HCEC 1CT (cell line): ENCODE data around the gene ALG8.
"Not testable (repeated sequence)": the region's sequence is repeated elsewhere in the genome, so short reads cannot be mapped to it uniquely, and the experiment has no call there.

Source experiments
- DNase-seq: peaks from one replicate; pipeline ENCODE4 v3.0.0-alpha.2; 2017

ALG8 gene

DNA sequence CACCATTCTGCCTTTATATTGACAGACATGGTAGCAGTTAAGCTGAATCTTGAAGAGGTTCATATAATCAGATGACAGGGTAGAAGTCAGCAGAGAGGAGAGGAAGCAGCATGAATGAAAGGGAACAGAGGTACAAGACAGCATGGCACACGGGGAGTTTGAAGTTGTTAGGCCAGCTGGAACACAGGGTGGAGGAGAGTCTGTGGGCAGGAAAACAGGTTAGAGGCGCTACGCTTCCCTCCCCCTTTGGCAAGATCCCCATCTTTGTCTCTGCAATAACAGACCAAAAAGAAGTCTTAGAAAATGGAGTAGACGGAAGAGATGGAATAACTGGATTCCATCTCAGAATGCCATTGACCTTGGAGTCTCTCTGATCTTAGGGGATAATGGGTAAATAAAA is 39.8 kb downstream of the ALG8 start:
- DNase-seq, result no peak

DNA sequence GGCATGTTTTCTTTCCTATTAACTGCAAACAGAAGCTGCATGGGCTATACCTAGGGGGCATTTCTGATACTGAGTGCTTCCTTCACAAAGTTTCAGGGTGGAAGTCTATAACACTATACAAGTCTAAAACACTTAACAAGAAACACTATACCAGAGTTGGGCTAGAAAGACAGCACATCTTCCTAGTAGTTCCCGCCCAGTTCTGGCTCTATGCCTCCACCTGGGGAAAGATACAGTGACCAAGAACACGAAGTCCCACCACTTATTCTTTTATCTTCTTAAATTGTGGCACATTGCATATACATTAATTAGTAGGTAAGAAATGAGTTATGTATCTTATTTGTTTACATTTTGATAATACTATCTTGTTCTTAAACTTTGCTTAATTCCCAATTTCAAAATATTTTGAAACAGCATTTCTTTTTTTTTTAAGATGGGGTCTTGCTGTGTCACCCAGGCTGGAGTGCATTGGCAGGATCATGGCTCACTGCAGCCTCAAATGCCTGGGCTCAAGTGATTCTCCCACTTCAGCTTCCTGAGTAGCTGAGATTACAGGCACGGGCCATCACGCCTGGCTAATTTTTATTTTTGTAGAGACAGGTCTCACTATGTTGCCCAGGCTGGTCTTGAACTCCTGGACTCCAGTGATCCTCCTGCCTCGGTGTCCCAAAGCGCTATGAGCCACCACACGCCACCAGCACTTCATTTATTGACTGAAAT is 41.6 kb downstream of the ALG8 start:
- no peak for DNase-seq

DNA sequence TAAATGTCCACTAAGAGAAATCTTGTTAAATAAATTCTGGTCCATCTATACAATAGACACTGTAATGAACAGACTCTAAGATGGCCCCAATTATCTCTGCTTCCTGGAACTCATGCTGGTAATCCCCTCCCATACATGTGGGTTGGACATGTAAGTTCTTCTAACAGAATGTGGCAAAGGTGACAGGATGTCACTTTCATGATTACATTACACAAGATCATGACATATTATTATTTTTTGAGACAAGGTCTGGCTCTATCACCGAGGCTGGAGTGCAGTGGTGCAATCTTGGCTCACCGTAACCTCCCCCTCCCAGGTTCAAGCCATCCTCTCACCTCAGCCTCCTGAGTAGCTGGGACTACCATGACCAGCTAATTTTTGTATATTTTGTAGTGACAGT is 45.2 kb downstream of the ALG8 start:
- DNase-seq, result no peak

DNA sequence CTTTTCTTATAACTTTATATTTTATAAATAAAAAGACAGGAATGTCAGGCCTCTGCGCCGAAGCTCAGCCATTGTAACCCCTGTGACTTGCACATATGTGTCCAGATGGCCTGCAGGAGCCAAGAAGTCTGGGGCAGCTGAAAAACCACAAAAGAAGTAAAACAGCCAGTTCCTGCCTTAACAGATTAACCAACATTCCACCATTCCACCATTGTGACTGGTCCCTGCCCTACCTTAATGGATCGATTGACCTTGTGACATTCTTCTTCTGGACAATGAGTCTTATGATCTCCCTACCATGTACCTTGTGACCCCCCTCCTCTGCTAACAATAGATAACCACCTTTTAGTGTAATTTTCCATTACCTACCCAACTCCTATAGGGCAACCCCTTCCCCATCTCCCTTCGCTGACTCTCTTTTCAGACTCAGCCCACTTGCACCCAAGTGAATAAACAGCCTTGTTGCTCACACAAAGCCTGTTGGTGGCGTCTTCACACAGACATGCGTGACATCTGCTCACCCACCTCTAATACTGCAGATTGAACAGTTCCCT is 52.8 kb downstream of the ALG8 start:
- not testable (repeated sequence) for DNase-seq

DNA sequence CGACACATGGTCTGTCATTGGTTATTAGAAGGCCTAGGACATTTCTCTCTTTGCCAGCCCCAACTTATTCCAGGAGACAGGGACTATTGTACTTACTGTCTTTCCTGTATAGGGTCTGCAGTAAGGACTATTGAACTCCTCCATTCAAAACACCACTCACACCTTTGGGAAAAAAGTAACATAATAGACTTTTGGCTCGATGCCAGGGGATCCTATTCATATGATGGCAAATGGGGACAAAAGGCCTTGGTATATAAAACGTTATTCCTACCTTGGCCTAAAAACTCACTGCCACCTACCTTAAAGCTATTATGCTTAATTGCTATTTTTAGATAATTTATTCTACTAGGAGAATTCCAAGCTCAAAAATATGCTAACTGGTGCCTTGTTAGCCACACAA is 53.5 kb downstream of the ALG8 start:
- DNase-seq, result no peak

DNA sequence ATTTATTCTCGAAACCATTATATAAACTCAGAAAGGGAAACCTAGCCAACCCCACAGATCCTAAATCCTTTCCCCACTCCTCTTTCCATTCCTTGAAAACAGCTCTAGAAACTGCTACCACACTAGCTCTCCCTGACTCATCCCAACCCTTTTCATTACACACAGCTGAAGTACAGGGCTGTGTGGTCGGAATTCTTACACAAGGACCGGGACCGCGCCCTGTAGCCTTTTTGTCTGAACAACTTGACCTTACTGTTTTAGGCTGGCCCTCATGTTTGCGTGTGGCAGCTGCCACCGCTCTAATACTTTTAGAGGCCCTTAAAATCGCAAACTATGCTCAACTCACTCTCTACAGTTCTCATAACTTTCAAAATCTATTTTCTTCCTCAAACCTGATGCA is 54.9 kb downstream of the ALG8 start:
- not testable (repeated sequence) for DNase-seq

DNA sequence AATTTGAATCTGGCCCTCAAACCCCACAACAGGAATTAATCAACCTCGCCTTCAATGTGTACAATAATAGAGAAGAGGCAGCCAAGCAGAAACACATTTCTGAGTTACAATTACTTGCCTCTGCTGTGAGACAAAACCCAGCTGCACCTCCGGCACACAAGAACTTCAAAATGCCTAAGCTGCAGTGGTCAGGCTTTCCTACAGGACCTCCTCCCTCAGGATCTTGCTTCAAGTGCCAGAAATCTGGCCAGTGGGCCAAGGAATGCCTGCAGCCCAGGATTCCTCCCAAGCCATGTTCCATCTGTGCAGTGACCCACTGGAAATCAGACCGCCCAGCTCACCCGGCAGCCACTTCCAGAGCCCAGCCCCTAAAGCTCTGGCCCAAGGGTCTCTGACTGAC is 56.4 kb downstream of the ALG8 start:
- DNase-seq, result no peak

DNA sequence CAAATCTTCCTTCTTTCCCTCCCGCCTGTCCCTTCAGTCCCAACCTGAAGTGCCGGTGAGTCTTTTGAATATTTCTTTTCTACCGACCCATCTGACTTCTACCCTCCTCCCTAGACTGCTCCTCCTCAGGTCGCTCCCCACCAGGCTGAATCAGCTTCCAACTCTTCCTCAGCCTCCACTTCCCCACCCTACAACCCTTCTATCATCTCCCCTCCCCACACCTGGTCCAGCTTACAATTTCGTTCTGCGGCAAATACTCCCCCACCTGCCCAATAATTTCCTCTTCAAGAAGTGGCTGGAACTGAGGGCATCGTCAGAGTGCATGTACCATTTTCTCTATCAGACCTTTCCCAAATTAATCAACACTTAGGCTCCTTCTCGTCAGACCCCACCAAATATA is 57.3 kb downstream of the ALG8 start:
- no peak for DNase-seq

DNA sequence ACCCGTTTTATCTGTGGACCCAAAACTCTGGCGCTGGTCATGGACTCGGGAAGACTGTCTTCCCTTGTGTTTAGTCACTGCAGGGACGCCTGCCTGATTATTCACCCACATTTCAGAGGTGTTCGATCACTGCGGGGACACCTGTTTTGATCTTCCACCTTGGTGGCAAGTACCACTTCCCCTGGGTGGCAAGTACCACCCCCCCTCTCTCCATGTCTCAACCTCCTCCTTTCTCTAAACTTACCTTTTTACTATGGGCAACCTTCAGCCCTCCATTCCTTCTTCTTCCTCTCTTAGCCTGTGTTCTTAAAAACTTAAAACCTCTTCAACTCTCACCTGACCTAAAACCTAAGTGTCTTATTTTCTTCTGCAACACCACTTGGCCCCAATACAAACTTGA is 57.8 kb downstream of the ALG8 start:
- no peak for DNase-seq

DNA sequence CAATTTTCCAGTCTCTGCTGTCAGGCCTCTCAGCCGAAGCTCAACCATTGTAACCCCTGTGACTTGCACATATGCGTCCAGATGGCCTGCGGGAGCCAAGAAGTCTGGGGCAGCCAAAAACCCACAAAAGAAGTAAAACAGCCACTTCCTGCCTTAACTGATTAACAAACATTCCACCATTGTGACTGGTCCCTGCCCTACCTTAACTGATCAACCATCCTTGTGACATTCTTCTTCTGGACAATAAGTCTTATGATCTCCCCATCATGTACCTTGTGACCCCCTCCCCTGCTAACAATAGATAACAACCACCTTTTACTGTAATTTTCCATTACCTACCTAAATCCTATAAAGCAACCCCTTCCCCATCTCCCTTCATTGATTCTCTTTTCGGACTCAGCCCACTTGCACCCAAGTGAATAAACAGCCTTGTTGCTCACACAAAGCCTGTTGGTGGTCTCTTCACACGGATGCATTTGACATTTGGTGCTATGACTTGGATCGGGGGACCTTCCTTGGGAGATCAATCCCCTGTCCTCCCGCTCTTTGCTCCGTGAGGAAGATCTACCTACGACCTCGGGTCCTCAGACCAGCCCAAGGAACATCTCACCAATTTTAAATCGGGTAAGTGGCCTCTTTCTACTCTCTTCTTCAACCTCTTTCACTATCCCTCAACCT is 58.5 kb downstream of the ALG8 start:
- peak; percentile 32 for DNase-seq

DNA sequence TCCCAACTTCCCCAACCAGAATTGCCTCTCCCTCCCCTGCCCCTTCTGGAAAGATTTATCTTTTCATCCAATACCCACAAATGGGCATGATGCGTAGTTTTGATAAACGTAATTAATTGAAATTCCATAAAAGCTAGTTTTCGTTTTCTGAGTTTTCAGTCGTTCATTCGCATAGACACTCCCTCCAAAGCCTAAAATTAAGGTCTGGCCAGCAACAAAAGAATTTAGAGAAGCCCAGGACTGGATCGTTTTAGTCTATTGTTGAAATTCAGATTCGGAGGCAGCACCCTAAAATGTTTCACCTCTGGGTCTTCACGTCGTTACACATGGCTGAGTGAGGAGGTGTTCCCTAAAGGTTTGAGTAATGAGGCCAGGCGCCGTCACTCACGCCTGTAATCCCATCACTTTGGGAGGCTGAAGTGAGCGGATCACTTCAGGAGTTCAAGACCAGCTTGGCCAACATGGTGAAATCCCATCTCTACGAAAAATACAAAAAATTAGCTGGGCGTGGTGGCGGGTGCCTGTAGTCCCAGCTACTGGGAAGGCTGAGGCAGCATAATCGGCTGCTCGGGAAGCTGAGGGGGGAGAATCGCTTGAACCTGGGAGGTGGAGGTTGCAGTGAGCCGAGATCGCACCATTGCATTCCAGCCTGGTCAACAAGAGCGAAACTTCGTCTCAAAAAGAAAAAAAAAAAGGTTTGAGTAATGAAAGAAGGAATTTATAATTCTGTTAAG is 59.2 kb downstream of the ALG8 start:
- no peak for DNase-seq

DNA sequence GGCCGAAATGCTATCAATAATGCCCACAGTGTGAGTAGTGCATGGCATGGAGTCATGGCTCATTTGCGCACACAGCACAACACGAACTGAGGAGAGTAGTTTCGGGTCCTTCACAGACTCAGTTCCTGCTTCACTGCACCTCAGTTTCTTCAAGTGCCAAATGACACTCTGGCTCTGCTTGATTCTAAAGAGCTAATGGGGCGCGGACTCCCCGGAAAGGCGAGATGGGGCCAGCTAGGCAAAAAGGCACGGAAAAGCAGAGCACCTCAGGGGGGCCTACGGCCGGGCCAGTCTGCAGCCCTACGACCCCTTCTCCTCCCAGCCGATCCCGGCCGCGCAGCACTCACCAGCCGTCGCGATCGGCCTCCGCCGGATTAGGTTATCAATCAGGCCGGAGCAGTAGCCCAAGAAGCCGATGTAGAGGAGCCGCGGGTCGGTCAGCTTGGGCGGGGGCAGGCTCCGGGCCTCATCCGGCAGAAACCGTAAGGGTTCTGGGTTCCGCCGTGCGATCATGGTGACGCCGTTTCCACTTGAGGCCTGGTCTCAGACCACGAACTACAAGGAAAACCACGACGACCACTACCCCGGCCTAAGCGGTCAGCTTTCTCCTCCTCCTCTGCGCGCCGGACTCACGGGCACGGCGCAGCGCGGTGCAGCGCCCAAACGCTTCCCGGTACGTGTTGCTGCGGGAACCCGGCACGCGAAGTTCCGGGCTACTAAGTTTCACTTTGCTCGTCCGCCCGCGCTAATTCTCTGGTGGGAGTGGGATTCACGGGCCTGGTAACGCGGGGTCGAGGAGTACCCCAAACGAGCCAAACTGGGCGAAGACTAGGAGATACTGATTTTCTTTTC is 60.0 kb downstream of the ALG8 start, which contains the start of gene NDUFC2:
NDUFC2 (minus strand) TSS at position 631 of the 852 bp plus-strand sequence; CDS start at position 513, 118 bp downstream.
- peak; percentile 80 for DNase-seq

DNA sequence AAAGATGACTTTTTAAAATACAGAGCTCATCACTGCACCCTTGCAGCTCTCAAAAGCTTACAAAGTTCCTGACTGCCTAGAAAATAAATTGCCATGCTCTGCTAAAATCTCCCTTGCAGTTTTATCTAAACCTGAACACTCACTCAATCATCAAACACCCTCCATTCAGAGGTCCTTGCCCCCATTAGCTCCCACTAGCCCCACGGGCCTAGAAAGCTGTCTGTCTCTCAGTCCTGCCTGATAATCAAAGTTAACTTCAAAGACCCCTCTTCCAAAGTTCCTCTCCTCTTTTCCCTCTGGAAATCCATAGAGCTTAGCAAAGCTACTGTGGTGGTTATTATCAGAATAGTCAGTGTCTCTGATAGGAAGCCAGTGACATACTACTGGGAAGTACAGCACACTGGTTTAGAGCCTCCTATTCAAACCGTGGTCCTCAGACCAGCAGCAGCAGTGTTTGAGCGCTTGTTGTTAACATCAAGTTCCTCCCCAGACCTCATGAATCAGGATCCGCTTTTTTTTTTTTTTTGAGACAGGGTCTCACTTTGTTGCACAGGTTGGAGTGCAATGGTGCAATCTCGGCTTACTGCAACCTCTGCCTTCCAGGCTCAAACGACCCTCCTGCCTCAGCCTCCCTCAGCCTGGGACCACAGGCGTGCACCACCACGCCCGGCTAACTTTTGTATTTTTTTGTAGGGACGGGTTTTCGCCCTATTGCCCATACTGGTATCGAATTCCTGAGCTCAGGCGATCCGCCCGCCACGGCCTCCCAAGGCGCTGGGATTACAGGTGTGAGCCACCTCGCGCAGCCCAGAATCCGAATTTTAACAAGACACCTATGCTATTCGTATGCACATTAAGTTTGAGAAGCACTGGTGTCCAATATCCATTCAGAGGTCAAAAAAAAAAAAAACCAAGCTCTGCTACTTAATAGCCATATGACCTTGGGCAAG is 60.9 kb downstream of the ALG8 start:
- no peak for DNase-seq

DNA sequence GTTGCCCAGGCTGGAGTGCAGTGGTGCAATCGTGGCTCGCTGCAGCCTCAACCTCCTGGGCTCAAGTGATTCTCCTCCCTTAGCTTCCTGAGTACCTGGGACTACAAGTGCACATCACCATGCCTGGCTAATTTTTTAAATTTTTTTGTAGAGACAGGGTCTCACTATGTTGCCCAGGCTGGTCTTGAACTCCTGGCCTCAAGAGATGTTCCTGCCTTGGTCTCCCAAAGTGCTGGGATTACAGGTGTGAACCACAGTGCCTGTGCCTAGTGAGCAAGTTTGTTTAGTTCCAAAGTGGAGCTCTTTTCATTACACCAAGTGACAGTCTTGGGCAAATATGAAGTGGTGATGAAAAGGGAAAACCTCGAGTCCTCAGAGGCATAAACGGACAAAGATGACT is 61.8 kb downstream of the ALG8 start:
- DNase-seq, result not testable (repeated sequence)

DNA sequence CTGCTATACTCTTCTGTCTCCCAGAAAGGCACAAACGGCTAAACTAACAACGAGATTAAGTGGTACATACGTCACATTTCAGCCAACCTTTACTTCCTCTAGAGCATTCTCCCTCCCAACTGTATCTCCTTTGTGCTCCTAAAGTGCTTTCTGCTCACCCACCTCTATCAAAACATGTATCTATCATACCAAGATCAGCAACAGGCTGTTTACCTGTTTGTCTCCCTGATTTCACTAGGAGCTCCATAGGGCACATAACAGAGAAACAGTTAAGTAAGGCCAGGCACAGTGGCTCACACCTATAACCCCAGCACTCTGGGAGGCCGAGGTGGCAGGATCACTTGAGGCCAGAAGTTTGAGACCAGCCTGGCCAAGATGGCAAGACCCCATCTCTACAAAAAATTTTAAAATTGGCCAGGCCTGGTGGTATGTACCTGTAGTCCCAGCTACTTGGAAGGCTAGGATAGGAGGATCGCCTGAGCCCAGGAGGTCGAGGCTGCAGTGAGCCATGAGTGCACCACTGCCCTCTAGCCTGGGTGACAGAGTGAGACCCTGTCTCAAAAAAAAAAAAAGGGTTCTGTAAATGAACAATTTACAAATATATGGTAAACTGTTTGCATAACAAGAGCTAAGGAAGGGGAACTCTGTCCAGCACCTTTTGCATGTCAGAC is 62.6 kb downstream of the ALG8 start:
- no peak for DNase-seq

DNA sequence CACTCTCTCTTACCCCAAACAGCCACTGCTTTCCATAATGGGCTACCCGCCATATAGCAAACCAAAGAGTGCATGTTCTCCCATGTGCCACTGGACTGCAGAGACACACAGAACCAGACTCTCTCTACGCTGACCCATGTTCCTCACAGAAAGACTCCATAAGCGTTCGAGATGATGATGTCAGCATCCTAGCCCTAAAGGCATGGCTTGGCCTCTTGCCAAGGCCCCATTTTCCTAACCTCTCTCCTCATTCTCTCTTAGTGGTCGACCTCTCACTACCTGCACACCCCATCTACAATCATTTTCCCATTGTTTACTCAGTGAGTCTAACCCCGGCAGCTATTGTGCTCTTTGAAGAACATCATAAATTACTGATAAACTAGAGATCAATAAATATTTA is 64.7 kb downstream of the ALG8 start:
- DNase-seq, result no peak

DNA sequence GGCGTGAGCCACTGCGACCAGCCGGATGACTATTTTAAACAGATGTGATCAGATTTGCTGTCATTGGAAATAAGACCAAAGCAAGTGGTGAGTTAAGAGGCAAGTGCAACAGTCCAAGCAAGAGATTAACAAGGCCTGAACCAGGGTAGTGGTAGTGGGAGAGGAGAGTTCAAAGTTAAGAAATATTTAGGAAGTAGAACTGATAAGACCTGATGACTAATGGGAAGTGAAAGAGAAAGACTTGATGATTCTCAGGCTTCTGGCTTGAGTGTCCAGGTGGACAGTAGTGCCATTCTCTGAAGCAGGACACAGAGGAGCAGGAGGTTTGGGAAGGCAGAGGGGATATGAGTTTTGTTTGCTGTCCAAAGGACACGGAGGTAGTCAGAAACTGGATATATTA is 67.0 kb downstream of the ALG8 start:
- no peak for DNase-seq

DNA sequence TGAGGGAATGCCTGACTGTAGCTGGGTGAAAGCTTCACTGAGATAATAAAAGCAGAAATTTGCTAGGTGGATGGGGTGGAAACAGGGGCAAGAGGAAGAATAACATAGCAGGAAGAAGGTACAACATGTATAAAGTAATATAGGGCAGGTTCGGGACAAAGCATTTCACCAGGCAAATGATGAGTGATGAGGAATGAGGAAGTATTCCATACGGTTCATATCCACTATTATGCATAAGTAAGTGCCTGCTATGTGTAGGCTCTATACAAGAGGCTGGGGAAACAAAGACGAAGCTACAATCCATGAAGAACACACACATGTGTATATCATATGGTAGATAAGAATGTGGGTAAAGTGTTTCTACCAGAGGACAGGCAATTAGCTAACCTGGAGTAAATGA is 67.7 kb downstream of the ALG8 start:
- no peak for DNase-seq

DNA sequence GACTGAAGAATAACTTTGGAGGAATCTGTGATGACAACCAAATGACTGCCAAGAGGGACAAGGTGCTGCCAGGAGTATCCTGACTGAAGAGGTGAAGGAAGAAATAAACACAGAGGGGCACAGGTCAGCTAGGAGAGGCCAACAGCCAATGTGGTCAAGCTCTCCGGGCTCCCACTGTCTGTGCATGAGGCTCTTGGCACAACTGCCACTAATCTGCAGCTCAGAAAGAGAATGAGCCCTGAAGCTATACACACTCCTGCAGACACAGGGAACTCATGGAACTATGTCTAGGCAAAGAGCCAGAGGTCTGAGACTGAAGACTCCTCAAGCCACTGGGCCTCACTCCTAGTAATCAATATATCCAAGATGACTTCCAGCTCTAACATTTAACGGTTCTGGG is 68.8 kb downstream of the ALG8 start:
- no peak for DNase-seq

DNA sequence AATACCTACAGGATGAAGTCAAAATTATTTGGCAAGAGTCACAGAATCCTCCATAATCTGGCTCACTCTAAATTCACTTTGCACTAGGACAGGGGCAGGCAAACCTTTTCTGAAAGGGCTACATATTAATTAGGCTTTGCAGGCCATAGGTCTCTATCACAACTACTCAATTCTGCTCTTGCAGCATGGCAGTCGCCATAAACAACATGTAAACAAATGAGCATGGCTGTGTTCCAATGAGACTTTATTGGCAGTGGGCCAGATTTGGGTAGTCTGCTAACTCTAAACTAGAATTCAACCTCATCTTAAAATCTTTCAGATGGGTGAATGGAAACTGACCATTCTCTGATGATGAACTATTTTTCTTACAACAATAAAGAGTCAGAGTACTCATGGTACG is 70.0 kb downstream of the ALG8 start:
- DNase-seq, result no peak

DNA sequence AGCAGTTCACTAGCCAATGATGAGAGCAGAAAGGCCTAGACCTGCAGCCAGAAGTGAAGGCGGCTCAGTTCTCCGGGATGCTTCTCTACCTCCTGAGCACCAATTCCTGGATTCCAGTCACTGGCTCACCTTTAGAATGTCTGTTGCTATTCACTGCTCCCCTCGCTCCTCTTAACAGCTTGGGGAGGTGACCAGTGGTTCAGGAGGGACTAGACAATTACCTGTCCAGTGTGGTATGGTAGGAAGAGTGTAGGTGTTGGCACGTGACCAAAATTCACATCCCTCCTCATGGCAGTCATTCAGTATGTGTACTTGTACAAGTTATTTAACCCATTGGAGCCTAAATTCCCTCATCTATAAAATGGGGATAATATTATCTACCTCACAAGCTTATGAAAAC is 71.7 kb downstream of the ALG8 start:
- no peak for DNase-seq
